Measurements from ENCODE around the gene CLTB. TPM values are rescaled to one million over a fixed set of nuclear protein-coding genes. Genes with fewer than 3 reads are reported as not detected.
"Not testable (repeated sequence)": the region's sequence is repeated elsewhere in the genome, so short reads cannot be mapped to it uniquely, and the experiment has no call there.

Gene CLTB
- polyA plus RNA-seq, 1 donor = 52.0 TPM

- DNase-seq = no peak
These were observed 10.5 kb upstream of the CLTB start for GRCh38 chr5:176426876-176427275.

- no peak for DNase-seq
These were observed 9.5 kb upstream of the CLTB start for GRCh38 chr5:176425791-176426190.

- DNase-seq = no peak
These were observed 8.8 kb upstream of the CLTB start for GRCh38 chr5:176425138-176425537.

- no peak for DNase-seq
These were observed 7.8 kb upstream of the CLTB start for GRCh38 chr5:176424181-176424580.

GRCh38 chr5:176420972-176421544 lies 4.7 kb upstream of the CLTB start:
- no peak for DNase-seq

GRCh38 chr5:176420086-176420485 lies 3.7 kb upstream of the CLTB start:
- DNase-seq = no peak

- no peak for DNase-seq
These were observed 1.9 kb upstream of the CLTB start for GRCh38 chr5:176418251-176418650.

- no peak for DNase-seq
These were observed 626 bp upstream of the CLTB start for GRCh38 chr5:176416965-176417364.

- no peak for DNase-seq
These were observed 943 bp downstream of the CLTB start for GRCh38 chr5:176415240-176415951.

GRCh38 chr5:176414704-176415103 lies 1.6 kb downstream of the CLTB start:
- no peak for DNase-seq

- no peak for DNase-seq
These were observed 2.6 kb downstream of the CLTB start for GRCh38 chr5:176413709-176414191.

- DNase-seq = no peak
These were observed 3.1 kb downstream of the CLTB start for GRCh38 chr5:176413255-176413565.

- no peak for DNase-seq
These were observed 3.7 kb downstream of the CLTB start for GRCh38 chr5:176412517-176413254.

GRCh38 chr5:176410486-176411180 lies 5.7 kb downstream of the CLTB start:
- no peak for DNase-seq

- DNase-seq = no peak
These were observed 6.6 kb downstream of the CLTB start for GRCh38 chr5:176409765-176410164.

GRCh38 chr5:176408590-176408989 lies 7.7 kb downstream of the CLTB start:
- no peak for DNase-seq

GRCh38 chr5:176408252-176408573 lies 8.1 kb downstream of the CLTB start:
- DNase-seq = not testable (repeated sequence)

- peak; percentile 39 for DNase-seq
These were observed 8.7 kb downstream of the CLTB start for GRCh38 chr5:176407456-176408251.

GRCh38 chr5:176406436-176407052 lies 9.8 kb downstream of the CLTB start:
- no peak for DNase-seq

- DNase-seq = no peak
These were observed 10.5 kb downstream of the CLTB start for GRCh38 chr5:176405656-176406435.
